HepG2 (cell line): ENCODE results near the gene KISS1R. TPM values are rescaled to one million over a fixed set of nuclear protein-coding genes. Genes with fewer than 3 reads are reported as not detected.
A peak's percentile ranks its signal among the peaks of the same experiment; 100 is the strongest.

Experiments
- HOXA3 ChIP-seq: sonication (generic); formaldehyde crosslinking; IDR thresholded peaks from 2 replicates; pipeline ENCODE4 v1.5.0; 2020; ENCODE audit warnings: missing genetic modification reagents
- MED1 ChIP-seq: sonication (generic); formaldehyde crosslinking; IDR thresholded peaks from 2 replicates; pipeline ENCODE4 v1.4.0; 2020; ENCODE audit warnings: missing genetic modification reagents
- ZMYM3 ChIP-seq: sonication (generic); formaldehyde crosslinking; IDR thresholded peaks from 2 replicates; pipeline ENCODE4 v1.5.1; 2020; ENCODE audit warnings: mild to moderate bottlenecking, missing genetic modification reagents
- polyA plus RNA-seq, 8 experiments: library from polyadenylated mRNA; depleted of rRNA in 3 of 8; stranded (reverse) in 7 of 8; unstranded in 1 of 8; fragments of >200 nt; fragmentation: Illumina TruSeq in 4 of 8; extraction: Trizol in 4 of 8; gene quantifications; 2 replicates each; pipeline versions ENCODE4 v1.2.1 to v1.2.3, GENCODE V29; 2011 to 2016; ENCODE audit warnings: low read depth in 4 of 8, missing spikeins in 1 of 8, mixed read lengths in 1 of 8; ENCODE audit not compliant: insufficient read depth in 1 of 8
- total RNA-seq, 5 experiments: library from RNA; depleted of rRNA; stranded (reverse); fragments of >200 nt; fragmentation: Illumina TruSeq; extraction: Trizol; gene quantifications; 2 replicates each; pipeline ENCODE4 v1.2.3, GENCODE V29; 2016; ENCODE audit warnings: low read depth in 1 of 5
- TF ChIP-seq, protein P1 (sequence below): sonication (generic); formaldehyde crosslinking; IDR thresholded peaks from 2 replicates; pipeline ENCODE4 v1.8.0; 2022; ENCODE audit warnings: mild to moderate bottlenecking, missing genetic modification reagents
- TF ChIP-seq, protein P2 (sequence below): sonication (generic); formaldehyde crosslinking; IDR thresholded peaks from 2 replicates; pipeline ENCODE4 v1.4.0; 2020; ENCODE audit warnings: missing genetic modification reagents
- TF ChIP-seq, protein P3 (sequence below): sonication (generic); IDR thresholded peaks from 2 replicates; pipeline ENCODE4 v1.6.1; 2016; ENCODE audit warnings: low read depth, borderline replicate concordance

Gene KISS1R
- total and polyA plus RNA-seq, 2 of the 13 experiments (the other 11 are each of a cell fraction or from before 2014, with no cell fraction given): 1.1 to 10.2 TPM

DNA sequence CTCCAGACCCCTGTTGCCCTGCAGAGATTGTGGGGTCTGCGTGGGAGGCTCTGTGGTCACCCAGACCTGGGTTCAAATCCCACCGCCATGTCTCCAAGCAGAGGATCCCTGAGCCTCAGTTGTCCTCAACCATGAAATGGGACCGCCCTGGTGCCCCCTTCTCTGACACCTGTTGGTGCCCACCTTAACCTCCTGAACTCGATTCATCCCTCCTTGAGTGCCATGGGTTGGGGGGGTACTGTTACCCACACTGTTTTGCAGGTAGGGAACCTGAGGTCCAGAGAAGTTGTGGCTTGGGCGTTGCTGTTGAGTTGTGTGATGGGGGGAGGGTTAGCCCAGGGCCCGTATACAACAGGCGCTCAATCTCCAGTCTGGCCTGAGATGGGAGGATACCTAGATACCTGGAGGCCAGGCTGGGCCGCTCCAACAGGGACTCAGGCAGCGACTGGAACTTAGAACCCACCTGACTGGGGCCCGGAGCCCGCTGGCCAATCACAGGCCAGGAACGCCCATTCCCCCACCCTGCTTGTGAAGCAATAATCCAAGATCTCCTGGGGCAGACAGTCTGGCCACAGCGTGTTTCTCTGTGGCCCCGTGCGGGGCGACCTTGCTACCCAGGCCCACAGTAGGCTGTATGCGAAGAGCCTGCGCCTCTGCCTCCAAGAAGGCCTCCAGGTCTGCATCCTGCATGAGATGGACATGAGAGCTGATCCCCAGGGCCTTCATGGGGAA is 11.5 kb downstream of the KISS1R start (continued):
- TF ChIP-seq ZMYM3 (CRISPR knock-in tag) (peak; percentile 51), HOXA3 (CRISPR knock-in tag) (0 out of 2 replicates have a peak, but pooled peaks have one; percentile 19), MED1 (CRISPR knock-in tag) (no peak)
- TF ChIP-seq, protein P1, sequence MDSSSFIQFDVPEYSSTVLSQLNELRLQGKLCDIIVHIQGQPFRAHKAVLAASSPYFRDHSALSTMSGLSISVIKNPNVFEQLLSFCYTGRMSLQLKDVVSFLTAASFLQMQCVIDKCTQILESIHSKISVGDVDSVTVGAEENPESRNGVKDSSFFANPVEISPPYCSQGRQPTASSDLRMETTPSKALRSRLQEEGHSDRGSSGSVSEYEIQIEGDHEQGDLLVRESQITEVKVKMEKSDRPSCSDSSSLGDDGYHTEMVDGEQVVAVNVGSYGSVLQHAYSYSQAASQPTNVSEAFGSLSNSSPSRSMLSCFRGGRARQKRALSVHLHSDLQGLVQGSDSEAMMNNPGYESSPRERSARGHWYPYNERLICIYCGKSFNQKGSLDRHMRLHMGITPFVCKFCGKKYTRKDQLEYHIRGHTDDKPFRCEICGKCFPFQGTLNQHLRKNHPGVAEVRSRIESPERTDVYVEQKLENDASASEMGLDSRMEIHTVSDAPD (CRISPR knock-in tag): no peak
- TF ChIP-seq, protein P2, sequence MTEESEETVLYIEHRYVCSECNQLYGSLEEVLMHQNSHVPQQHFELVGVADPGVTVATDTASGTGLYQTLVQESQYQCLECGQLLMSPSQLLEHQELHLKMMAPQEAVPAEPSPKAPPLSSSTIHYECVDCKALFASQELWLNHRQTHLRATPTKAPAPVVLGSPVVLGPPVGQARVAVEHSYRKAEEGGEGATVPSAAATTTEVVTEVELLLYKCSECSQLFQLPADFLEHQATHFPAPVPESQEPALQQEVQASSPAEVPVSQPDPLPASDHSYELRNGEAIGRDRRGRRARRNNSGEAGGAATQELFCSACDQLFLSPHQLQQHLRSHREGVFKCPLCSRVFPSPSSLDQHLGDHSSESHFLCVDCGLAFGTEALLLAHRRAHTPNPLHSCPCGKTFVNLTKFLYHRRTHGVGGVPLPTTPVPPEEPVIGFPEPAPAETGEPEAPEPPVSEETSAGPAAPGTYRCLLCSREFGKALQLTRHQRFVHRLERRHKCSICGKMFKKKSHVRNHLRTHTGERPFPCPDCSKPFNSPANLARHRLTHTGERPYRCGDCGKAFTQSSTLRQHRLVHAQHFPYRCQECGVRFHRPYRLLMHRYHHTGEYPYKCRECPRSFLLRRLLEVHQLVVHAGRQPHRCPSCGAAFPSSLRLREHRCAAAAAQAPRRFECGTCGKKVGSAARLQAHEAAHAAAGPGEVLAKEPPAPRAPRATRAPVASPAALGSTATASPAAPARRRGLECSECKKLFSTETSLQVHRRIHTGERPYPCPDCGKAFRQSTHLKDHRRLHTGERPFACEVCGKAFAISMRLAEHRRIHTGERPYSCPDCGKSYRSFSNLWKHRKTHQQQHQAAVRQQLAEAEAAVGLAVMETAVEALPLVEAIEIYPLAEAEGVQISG (CRISPR knock-in tag): peak; percentile 66
- TF ChIP-seq, protein P3, sequence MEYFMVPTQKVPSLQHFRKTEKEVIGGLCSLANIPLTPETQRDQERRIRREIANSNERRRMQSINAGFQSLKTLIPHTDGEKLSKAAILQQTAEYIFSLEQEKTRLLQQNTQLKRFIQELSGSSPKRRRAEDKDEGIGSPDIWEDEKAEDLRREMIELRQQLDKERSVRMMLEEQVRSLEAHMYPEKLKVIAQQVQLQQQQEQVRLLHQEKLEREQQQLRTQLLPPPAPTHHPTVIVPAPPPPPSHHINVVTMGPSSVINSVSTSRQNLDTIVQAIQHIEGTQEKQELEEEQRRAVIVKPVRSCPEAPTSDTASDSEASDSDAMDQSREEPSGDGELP: peak; percentile 22; the same call in 1 of the 2 replicates
